Effector memory CD4-positive, alpha-beta T cell (primary cell): ENCODE measurements around the gene UMODL1.

Experiments
- DNase-seq, 3 donors: peaks; one replicate each; pipeline ENCODE4 v3.0.0-alpha.2; 2020
- H3K27ac ChIP-seq: 2 replicates; pipeline ENCODE4 v1.7.0; 2013; ENCODE audit warnings: mild to moderate bottlenecking, low read length, moderate library complexity; ENCODE audit not compliant: insufficient read depth, poor library complexity, severe bottlenecking
- H3K27me3 ChIP-seq: replicated peaks from 2 replicates; pipeline ENCODE4 v1.7.0; 2013; ENCODE audit warnings: mild to moderate bottlenecking, low read length; ENCODE audit not compliant: insufficient read depth, control insufficient read depth, poor library complexity, severe bottlenecking
- H3K36me3 ChIP-seq: 2 replicates; pipeline ENCODE4 v1.7.0; 2013; ENCODE audit warnings: mild to moderate bottlenecking, low read length, moderate library complexity; ENCODE audit not compliant: control insufficient read depth, insufficient read depth
- H3K4me1 ChIP-seq: 2 replicates; pipeline ENCODE4 v1.7.0; 2013; ENCODE audit warnings: low read length, mild to moderate bottlenecking; ENCODE audit not compliant: control insufficient read depth, insufficient read depth, poor library complexity, severe bottlenecking
- H3K4me3 ChIP-seq: 2 replicates; pipeline ENCODE4 v1.7.0; 2013; ENCODE audit warnings: low read length, low read depth, mild to moderate bottlenecking; ENCODE audit not compliant: insufficient read depth, poor library complexity, severe bottlenecking
- H3K9me3 ChIP-seq: 2 replicates; pipeline ENCODE4 v1.7.0; 2013; ENCODE audit warnings: mild to moderate bottlenecking, low read length, moderate library complexity; ENCODE audit not compliant: control insufficient read depth

The UMODL1 gene

GRCh38 chr21:42079008-42079938, 8.2 kb downstream of the UMODL1 start:
- Histone ChIP-seq H3K4me1 (no peaks in the 10 kb centered on the region), H3K9me3 (no peaks in the 10 kb centered on the region), H3K36me3 (no peaks in the 10 kb centered on the region), H3K4me3 (no peak overlapping the region), H3K27me3 (no peaks in the 10 kb centered on the region), H3K27ac (no peak overlapping the region)
- DNase-seq = no peak

GRCh38 chr21:42079939-42080787, 9.0 kb downstream of the UMODL1 start:
- Histone ChIP-seq H3K4me1 (no peaks in the 10 kb centered on the region), H3K36me3 (no peaks in the 10 kb centered on the region), H3K27ac (no peak overlapping the region), H3K27me3 (no peaks in the 10 kb centered on the region), H3K9me3 (no peaks in the 10 kb centered on the region), H3K4me3 (no peak overlapping the region)
- no peak for DNase-seq

- Histone ChIP-seq H3K27me3 (no peaks in the 10 kb centered on the region), H3K36me3 (no peaks in the 10 kb centered on the region), H3K4me3 (no peak overlapping the region), H3K27ac (no peak overlapping the region), H3K9me3 (no peaks in the 10 kb centered on the region), H3K4me1 (no peaks in the 10 kb centered on the region)
- DNase-seq = no peak
These were observed 9.6 kb downstream of the UMODL1 start for GRCh38 chr21:42080788-42081083.

GRCh38 chr21:42081138-42081537, 10.0 kb downstream of the UMODL1 start:
- H3K4me3 ChIP-seq = no peak overlapping the region
- no peak overlapping the region for H3K27ac ChIP-seq
- H3K4me1 ChIP-seq = no peaks in the 10 kb centered on the region
- no peaks in the 10 kb centered on the region for H3K36me3 ChIP-seq
- DNase-seq = no peak
- H3K27me3 ChIP-seq = no peaks in the 10 kb centered on the region
- H3K9me3 ChIP-seq = no peaks in the 10 kb centered on the region

- no peaks in the 10 kb centered on the region for H3K4me1 ChIP-seq
- H3K4me3 ChIP-seq = no peak overlapping the region
- DNase-seq = no peak
- no peak overlapping the region for H3K27ac ChIP-seq
- H3K36me3 ChIP-seq = no peaks in the 10 kb centered on the region
- no peaks in the 10 kb centered on the region for H3K27me3 ChIP-seq
- no peaks in the 10 kb centered on the region for H3K9me3 ChIP-seq
These were observed 10.8 kb downstream of the UMODL1 start for GRCh38 chr21:42081931-42082381.

GRCh38 chr21:42082501-42083360, 11.6 kb downstream of the UMODL1 start:
- Histone ChIP-seq H3K4me3 (no peak overlapping the region), H3K27ac (no peak overlapping the region), H3K9me3 (no peaks in the 10 kb centered on the region), H3K27me3 (no peaks in the 10 kb centered on the region), H3K36me3 (no peaks in the 10 kb centered on the region), H3K4me1 (no peaks in the 10 kb centered on the region)
- no peak for DNase-seq

GRCh38 chr21:42083361-42083690, 12.2 kb downstream of the UMODL1 start:
- H3K27ac ChIP-seq = no peak overlapping the region
- H3K4me3 ChIP-seq = no peak overlapping the region
- no peaks in the 10 kb centered on the region for H3K4me1 ChIP-seq
- no peaks in the 10 kb centered on the region for H3K36me3 ChIP-seq
- H3K9me3 ChIP-seq = no peaks in the 10 kb centered on the region
- DNase-seq = no peak
- no peaks in the 10 kb centered on the region for H3K27me3 ChIP-seq

- Histone ChIP-seq H3K4me1 (peaks cover 2% of the 10 kb centered on the region), H3K27ac (no peak overlapping the region), H3K4me3 (no peak overlapping the region), H3K27me3 (no peaks in the 10 kb centered on the region), H3K36me3 (no peaks in the 10 kb centered on the region), H3K9me3 (no peaks in the 10 kb centered on the region)
- DNase-seq = no peak
These were observed 13.0 kb downstream of the UMODL1 start for GRCh38 chr21:42084079-42084478.

GRCh38 chr21:42085246-42086077, 14.3 kb downstream of the UMODL1 start:
- peaks cover 4% of the 10 kb centered on the region for H3K4me1 ChIP-seq
- H3K9me3 ChIP-seq = no peaks in the 10 kb centered on the region
- H3K4me3 ChIP-seq = no peak overlapping the region
- H3K36me3 ChIP-seq = no peaks in the 10 kb centered on the region
- no peak for DNase-seq
- H3K27me3 ChIP-seq = no peaks in the 10 kb centered on the region
- H3K27ac ChIP-seq = no peak overlapping the region
